ENCODE measurements around the gene TSPAN15.

The TSPAN15 gene

GRCh38 chr10:69451209-69451783 is at the start of gene TSPAN15:
Gene TSPAN15, plus strand, starts transcription at chr10:69451465. Its CDS starts 130 bp downstream, at chr10:69451595.
- in situ Hi-C loops (cut with MboI; ENCODE audit: low sequenced_read_pairs): no loop called here

- in situ Hi-C loops (cut with MboI; ENCODE audit: low sequenced_read_pairs): no loop called here
These were observed 48.9 kb upstream of the TSPAN15 start for GRCh38 chr10:69402386-69402785.

- in situ Hi-C loops (cut with MboI; ENCODE audit: low sequenced_read_pairs): no loop called here
These were observed 48.2 kb upstream of the TSPAN15 start for GRCh38 chr10:69403066-69403465.

GRCh38 chr10:69403519-69403918 is 47.7 kb upstream of the TSPAN15 start:
- in situ Hi-C loops (cut with MboI; ENCODE audit: low sequenced_read_pairs): no loop called here

- in situ Hi-C loops (cut with MboI; ENCODE audit: low sequenced_read_pairs): no loop called here
These were observed 46.5 kb upstream of the TSPAN15 start for GRCh38 chr10:69404786-69405185.

- in situ Hi-C loops (cut with MboI; ENCODE audit: low sequenced_read_pairs): no loop called here
These were observed 46.0 kb upstream of the TSPAN15 start for GRCh38 chr10:69405221-69405620.

GRCh38 chr10:69406302-69406811 is 44.9 kb upstream of the TSPAN15 start:
- in situ Hi-C loops (cut with MboI; ENCODE audit: low sequenced_read_pairs): no loop called here

- in situ Hi-C loops (cut with MboI; ENCODE audit: low sequenced_read_pairs): no loop called here
These were observed 44.3 kb upstream of the TSPAN15 start for GRCh38 chr10:69406816-69407580.

- in situ Hi-C loops (cut with MboI; ENCODE audit: low sequenced_read_pairs): no loop called here
These were observed 43.5 kb upstream of the TSPAN15 start for GRCh38 chr10:69407621-69408301.

- in situ Hi-C loops (cut with MboI; ENCODE audit: low sequenced_read_pairs): no loop called here
These were observed 42.7 kb upstream of the TSPAN15 start for GRCh38 chr10:69408318-69409175.

GRCh38 chr10:69409176-69409495 is 42.1 kb upstream of the TSPAN15 start:
- in situ Hi-C loops (cut with MboI; ENCODE audit: low sequenced_read_pairs): no loop called here

GRCh38 chr10:69409968-69410367 is 41.3 kb upstream of the TSPAN15 start:
- in situ Hi-C loops (cut with MboI; ENCODE audit: low sequenced_read_pairs): no loop called here

- in situ Hi-C loops (cut with MboI; ENCODE audit: low sequenced_read_pairs): no loop called here
These were observed 40.8 kb upstream of the TSPAN15 start for GRCh38 chr10:69410487-69410886.

- in situ Hi-C loops (cut with MboI; ENCODE audit: low sequenced_read_pairs): no loop called here
These were observed 39.8 kb upstream of the TSPAN15 start for GRCh38 chr10:69411476-69411875.

- in situ Hi-C loops (cut with MboI; ENCODE audit: low sequenced_read_pairs): no loop called here
These were observed 39.0 kb upstream of the TSPAN15 start for GRCh38 chr10:69412232-69412790.

GRCh38 chr10:69413221-69413865 is 37.9 kb upstream of the TSPAN15 start:
- in situ Hi-C loops (cut with MboI; ENCODE audit: low sequenced_read_pairs): no loop called here

- in situ Hi-C loops (cut with MboI; ENCODE audit: low sequenced_read_pairs): no loop called here
These were observed 36.9 kb upstream of the TSPAN15 start for GRCh38 chr10:69414036-69415018.

- in situ Hi-C loops (cut with MboI; ENCODE audit: low sequenced_read_pairs): no loop called here
These were observed 36.2 kb upstream of the TSPAN15 start for GRCh38 chr10:69415049-69415448.

- in situ Hi-C loops (cut with MboI; ENCODE audit: low sequenced_read_pairs): no loop called here
These were observed 35.3 kb upstream of the TSPAN15 start for GRCh38 chr10:69415951-69416350.

Measured in hTERT RPE-1 (cell line).